Esophagus muscularis mucosa (tissue), 3 donors: ENCODE results near the gene MSL1.

ENCODE experiments used
- CTCF ChIP-seq, 3 experiments: fragments of 200-600 bp in 2 of 3; fragments of 450-650 bp in 1 of 3; sonication (generic) in 2 of 3; IDR thresholded peaks; one replicate each; pipeline ENCODE4 v1.5.1; 2017 to 2019; ENCODE audit warnings: antibody characterized with exemption in 3 of 3, mild to moderate bottlenecking in 2 of 3, moderate library complexity in 1 of 3
- EP300 ChIP-seq: sonication (generic); formaldehyde crosslinking; IDR thresholded peaks from one replicate; pipeline ENCODE4 v1.6.1; 2017; ENCODE audit warnings: antibody characterized with exemption

- TF ChIP-seq CTCF (IDR thresholded peaks at IDR 0.05) (no peak), EP300 (no peak)
Measured at GRCh38 chr17:40104594-40105486, 16.9 kb upstream of the MSL1 start.
